ENCODE measurements around the gene TEDDM1. TPM values are rescaled to one million over a fixed set of nuclear protein-coding genes. Genes with fewer than 3 reads are reported as not detected.

TEDDM1 gene
- total RNA-seq, 1 donor from 2014 or later = not detected

DNA sequence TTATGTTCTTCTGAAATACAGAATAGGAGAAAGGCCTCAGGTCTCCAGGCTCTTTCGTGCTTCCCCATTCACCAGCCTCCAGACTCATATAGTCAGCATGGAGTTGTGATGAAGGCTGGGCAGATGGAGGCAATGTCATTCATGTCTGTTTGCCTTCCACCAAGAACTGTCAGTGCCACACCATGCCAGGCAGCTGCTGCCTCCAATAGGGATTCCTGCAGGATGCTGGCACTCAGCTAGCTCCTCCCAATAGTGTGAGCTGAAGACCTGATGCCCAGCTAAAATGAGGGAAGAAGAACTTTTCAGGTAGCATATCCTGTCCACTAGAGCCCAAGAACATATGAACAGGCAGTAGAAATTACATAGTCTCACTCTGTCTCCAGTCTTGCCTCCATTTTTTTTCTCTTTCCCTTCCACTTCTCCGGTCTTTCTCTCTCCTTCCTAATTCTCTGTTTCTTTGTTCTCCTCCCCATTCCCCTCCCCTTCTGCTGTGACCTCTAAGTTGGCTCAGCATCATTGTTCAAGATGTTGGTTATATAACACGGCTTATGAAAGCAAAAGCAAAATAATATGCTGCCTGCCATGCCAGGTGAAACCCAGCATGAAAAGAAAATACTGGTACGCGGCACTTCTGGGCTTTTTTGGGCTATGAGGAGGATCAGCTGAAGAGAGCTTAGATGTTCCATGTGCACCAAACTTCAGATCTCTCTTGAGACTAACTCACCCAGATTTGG lies 26.2 kb downstream of the TEDDM1 start:
- DNase-seq (no peak), ATAC-seq (peak; percentile 31)
- no peak overlapping the region for H3K27ac ChIP-seq
- H3K4me3 ChIP-seq = no peak overlapping the region
- H3K9me3 ChIP-seq = no peaks in the 10 kb centered on the region
- intact Hi-C loops (cut with DNase I) = no loop called here
- no peaks in the 10 kb centered on the region for H3K36me3 ChIP-seq
- no peaks in the 10 kb centered on the region for H3K4me1 ChIP-seq
- TF ChIP-seq, protein P1, sequence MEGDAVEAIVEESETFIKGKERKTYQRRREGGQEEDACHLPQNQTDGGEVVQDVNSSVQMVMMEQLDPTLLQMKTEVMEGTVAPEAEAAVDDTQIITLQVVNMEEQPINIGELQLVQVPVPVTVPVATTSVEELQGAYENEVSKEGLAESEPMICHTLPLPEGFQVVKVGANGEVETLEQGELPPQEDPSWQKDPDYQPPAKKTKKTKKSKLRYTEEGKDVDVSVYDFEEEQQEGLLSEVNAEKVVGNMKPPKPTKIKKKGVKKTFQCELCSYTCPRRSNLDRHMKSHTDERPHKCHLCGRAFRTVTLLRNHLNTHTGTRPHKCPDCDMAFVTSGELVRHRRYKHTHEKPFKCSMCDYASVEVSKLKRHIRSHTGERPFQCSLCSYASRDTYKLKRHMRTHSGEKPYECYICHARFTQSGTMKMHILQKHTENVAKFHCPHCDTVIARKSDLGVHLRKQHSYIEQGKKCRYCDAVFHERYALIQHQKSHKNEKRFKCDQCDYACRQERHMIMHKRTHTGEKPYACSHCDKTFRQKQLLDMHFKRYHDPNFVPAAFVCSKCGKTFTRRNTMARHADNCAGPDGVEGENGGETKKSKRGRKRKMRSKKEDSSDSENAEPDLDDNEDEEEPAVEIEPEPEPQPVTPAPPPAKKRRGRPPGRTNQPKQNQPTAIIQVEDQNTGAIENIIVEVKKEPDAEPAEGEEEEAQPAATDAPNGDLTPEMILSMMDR (IDR thresholded peaks at IDR 0.05) = no peak
- H3K27me3 ChIP-seq = no peaks in the 10 kb centered on the region

DNA sequence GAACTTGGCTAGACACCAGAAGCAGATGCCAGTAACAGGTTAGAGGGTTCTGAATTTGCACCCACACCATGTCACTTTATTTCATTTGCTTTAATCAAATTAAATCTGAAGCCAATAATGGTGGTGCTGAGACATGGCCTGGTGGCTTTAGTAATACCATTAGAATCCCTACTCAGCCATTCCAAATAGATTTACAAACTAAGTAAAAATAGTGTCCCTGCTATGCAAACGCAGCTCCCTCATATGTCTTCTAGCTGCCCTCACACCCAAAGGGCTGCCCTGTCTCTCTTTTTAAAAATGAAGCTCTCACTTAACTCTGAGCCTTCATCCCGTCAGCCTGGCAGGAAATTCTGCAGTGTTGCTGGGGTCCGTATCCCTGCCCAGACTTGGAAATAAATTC lies 29.9 kb downstream of the TEDDM1 start:
- Histone ChIP-seq H3K27me3 (no peaks in the 10 kb centered on the region), H3K4me3 (no peak overlapping the region)
- intact Hi-C loops (cut with DNase I) = no loop called here

DNA sequence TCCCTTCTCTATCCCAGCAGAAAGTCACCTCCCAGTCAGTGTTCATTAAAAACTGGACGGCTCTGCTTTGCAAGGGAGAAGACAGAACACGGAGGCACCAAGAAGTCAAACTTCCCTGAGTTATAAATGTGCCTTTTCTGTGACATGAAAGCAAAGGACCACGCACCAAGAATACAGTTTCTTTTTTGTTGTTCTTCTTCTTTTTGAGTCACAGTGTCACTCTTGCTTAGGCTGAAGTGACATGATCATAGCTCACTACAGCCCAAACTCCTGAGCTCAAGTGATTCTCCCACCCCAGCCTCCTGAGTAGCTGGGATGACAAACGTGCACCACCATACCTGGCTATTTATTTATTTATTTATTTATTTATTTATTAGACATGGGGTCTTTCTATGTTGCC lies 31.6 kb downstream of the TEDDM1 start:
- intact Hi-C loops (cut with DNase I) = no loop called here
- Histone ChIP-seq H3K4me1 (no peaks in the 10 kb centered on the region), H3K27ac (no peak overlapping the region), H3K36me3 (no peaks in the 10 kb centered on the region), H3K9me3 (no peaks in the 10 kb centered on the region), H3K27me3 (no peaks in the 10 kb centered on the region), H3K4me3 (no peak overlapping the region)
- TF ChIP-seq, protein P1 (IDR thresholded peaks at IDR 0.05) = no peak
- no peak for DNase-seq
- no peak for ATAC-seq

More for the DNA sequence above, 29.9 kb downstream of the TEDDM1 start:
- Histone ChIP-seq H3K27ac (no peak overlapping the region), H3K4me1 (no peaks in the 10 kb centered on the region), H3K9me3 (no peaks in the 10 kb centered on the region), H3K36me3 (no peaks in the 10 kb centered on the region)
- ATAC-seq (no peak), DNase-seq (no peak)
- TF ChIP-seq, protein P1 (IDR thresholded peaks at IDR 0.05) = no peak

DNA sequence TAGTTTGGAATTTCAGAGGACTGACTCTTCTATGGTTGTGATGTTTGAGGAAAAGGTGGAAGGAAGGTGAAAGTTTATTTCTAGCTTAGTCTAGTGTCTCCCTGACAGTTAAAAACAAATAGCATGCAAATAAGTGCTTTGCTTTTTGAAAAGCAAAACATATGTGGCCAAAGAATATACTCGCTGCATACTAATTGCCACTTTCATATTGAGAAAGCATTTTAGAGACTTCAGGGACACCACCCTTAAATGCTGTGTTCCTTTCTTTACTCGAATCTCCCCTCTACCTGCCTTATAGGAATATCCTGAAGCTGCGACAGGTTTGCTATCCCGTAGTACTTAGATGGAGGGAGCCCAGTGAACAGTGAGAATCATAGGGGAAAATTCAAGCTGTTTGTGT lies 32.1 kb downstream of the TEDDM1 start:
- Histone ChIP-seq H3K4me3 (no peak overlapping the region), H3K9me3 (no peaks in the 10 kb centered on the region), H3K27ac (no peak overlapping the region), H3K36me3 (no peaks in the 10 kb centered on the region), H3K27me3 (no peaks in the 10 kb centered on the region), H3K4me1 (no peaks in the 10 kb centered on the region)
- TF ChIP-seq, protein P1 (IDR thresholded peaks at IDR 0.05) = no peak
- intact Hi-C loops (cut with DNase I) = no loop called here
- no peak for DNase-seq
- ATAC-seq = no peak

DNA sequence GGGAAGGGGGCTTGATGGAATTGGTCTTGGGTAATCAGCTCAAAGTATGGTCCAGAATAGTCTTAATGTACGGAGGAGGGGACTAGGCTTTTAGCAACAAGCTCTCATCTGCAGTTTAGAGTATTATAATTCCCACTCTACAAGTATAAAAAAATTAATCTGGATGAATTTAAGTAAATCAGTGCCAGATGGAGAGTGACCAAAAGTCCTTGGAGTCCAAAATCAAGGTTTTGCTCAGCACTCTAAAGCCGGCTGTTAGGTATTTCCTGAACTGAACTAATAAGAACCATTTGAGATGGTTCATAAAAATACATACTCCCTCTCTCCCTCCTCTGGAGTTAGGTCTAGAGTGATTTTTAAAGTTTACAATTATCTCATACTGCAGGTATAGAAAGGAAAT lies 32.5 kb downstream of the TEDDM1 start:
- Histone ChIP-seq H3K36me3 (no peaks in the 10 kb centered on the region), H3K27ac (no peak overlapping the region), H3K4me1 (no peaks in the 10 kb centered on the region), H3K4me3 (no peak overlapping the region), H3K27me3 (no peaks in the 10 kb centered on the region), H3K9me3 (no peaks in the 10 kb centered on the region)
- ATAC-seq (no peak), DNase-seq (no peak)
- intact Hi-C loops (cut with DNase I) = no loop called here
- TF ChIP-seq, protein P1 (IDR thresholded peaks at IDR 0.05) = no peak

All from upper lobe of right lung (tissue), 1 donor.